ENCODE measurements around the gene LCAT. TPM values are rescaled to one million over a fixed set of nuclear protein-coding genes. Genes with fewer than 3 reads are reported as not detected.

LCAT gene
- total RNA-seq, 1 experiment from 2014 or later = 17.8 TPM

GRCh38 chr16:67977469-67978227 is 33.7 kb upstream of the LCAT start:
- no peaks in the 10 kb centered on the region for H3K79me1 ChIP-seq (ENCODE audit: insufficient read depth, low read depth, low read length, poor library complexity, severe bottlenecking)
- no peak overlapping the region for H2BK20ac ChIP-seq (ENCODE audit: low read depth, low read length, poor library complexity, severe bottlenecking)
- H3K23ac ChIP-seq (ENCODE audit: insufficient read length, low read depth, low read length) = no peak overlapping the region
- WGBS (ENCODE audit: extremely low coverage, insufficient read length, low lambda C conversion rate) = no CpG with 5 or more reads among the region's 9 CpGs
- no peak overlapping the region for H3K18ac ChIP-seq (ENCODE audit: insufficient read length, low read depth, low read length)
- H4K5ac ChIP-seq (ENCODE audit: insufficient read length, low read depth, low read length) = no peak overlapping the region
- H2BK12ac ChIP-seq (ENCODE audit: insufficient read length, low read depth, low read length) = no peak overlapping the region
- Mint-ChIP-seq H3K4me3 (no peak overlapping the region), H3K9me3 (no peaks in the 10 kb centered on the region), H3K36me3 (ENCODE audit: insufficient read depth in 1 of 3, low read depth in 3 of 3) (no peaks in the 10 kb centered on the region), H3K4me1 (no peaks in the 10 kb centered on the region), H3K27ac (no peak overlapping the region), H3K27me3 (ENCODE audit: low read depth) (peaks cover 17% of the 10 kb centered on the region)
- no peak overlapping the region for H2BK120ac ChIP-seq (ENCODE audit: low read depth, low read length, poor library complexity, severe bottlenecking)
- no peaks in the 10 kb centered on the region; the same call in 1 of the 2 replicates for H3K27me3 ChIP-seq (ENCODE audit: insufficient read depth, low read length)
- H3K14ac ChIP-seq (ENCODE audit: insufficient read depth, low read length) = no peak overlapping the region
- H4K91ac ChIP-seq (ENCODE audit: insufficient read length, low read depth, low read length) = no peak overlapping the region
- no peaks in the 10 kb centered on the region for H3K23me2 ChIP-seq (ENCODE audit: insufficient read length, low read depth, low read length, poor library complexity, severe bottlenecking)
- H3K9me3 ChIP-seq (ENCODE audit: control insufficient read depth, low read depth, low read length) = no peaks in the 10 kb centered on the region
- no peak overlapping the region for H3K9ac ChIP-seq (ENCODE audit: extremely low read depth, insufficient read length, low read length)
- no peaks in the 10 kb centered on the region for H3K4me1 ChIP-seq (ENCODE audit: insufficient read depth, low read length)
- H2BK15ac ChIP-seq (ENCODE audit: low read depth, low read length) = no peak overlapping the region
- no peak overlapping the region for H3K56ac ChIP-seq (ENCODE audit: insufficient read length, low read depth, low read length)
- no peak for TF ChIP-seq CTCF (conservative IDR thresholded peaks at IDR 0.05)
- H2BK5ac ChIP-seq (ENCODE audit: insufficient read length, low read length) = no peak overlapping the region
- no peak overlapping the region for H3K4ac ChIP-seq (ENCODE audit: low read depth, low read length)
- H3K79me2 ChIP-seq (ENCODE audit: insufficient read depth, low read length) = no peaks in the 10 kb centered on the region
- no peak overlapping the region for H2AK5ac ChIP-seq (ENCODE audit: insufficient read length, low read length)
- no peak for DNase-seq
- H3T11ph ChIP-seq (ENCODE audit: low read length) = no peak overlapping the region
- H3K27ac ChIP-seq (ENCODE audit: insufficient read length, low read depth, low read length) = no peak overlapping the region
- H2AFZ ChIP-seq (ENCODE audit: low read length) = no peak overlapping the region
- no peak overlapping the region for H3K4me2 ChIP-seq (ENCODE audit: insufficient read depth, insufficient read length, low read length)
- no peaks in the 10 kb centered on the region for H4K20me1 ChIP-seq (ENCODE audit: control insufficient read depth, insufficient read depth, insufficient read length)
- no peak overlapping the region for H4K8ac ChIP-seq (replicated peaks; ENCODE audit: insufficient read length, low read depth, low read length)

Measured in H9 (cell line).